Measurements from ENCODE around the gene ATAD1.
"Not testable (repeated sequence)": the region's sequence is repeated elsewhere in the genome, so short reads cannot be mapped to it uniquely, and the experiment has no call there.

Gene ATAD1

DNA sequence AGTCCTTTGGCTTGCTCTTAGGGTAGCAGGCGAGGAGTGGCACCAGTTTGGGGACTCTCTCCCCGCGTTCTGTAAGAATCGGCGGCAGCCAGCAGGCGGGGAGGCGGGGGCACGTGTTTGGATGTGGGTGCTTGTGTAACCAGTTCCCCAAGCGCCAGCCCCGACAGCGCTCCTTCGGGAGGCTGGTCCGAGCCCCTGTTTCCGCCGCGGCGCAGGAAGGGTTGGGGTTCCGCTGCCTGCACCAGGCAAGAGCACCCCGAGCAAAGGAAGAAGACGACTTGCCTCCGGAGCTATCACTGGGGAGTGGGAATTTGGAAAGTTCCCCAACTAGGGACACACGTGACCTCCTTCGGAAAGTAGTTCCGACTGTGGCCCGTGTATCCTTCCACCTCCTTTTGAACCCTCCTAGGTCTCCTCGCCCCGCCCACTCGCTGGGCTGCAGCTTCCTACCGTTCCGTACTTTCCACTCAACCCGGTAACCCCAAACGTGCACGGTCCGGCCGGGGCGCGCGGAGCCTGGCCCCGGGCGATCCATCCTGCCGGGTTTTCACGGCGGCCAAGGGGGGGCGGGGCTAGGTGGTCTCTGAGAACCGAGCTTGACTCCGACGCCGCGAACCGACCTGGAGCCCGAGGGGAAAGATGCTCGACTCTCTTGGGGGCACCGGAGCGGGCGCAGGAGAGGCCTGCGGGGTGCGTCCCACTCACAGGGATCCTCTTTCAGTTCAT is 44.1 kb upstream of the ATAD1 start:
- H3K4me3 ChIP-seq (ENCODE audit: insufficient read depth, low read depth, low read length) = peak overlapping the region; percentile 87
- peak overlapping the region; percentile 97 for H3K27ac ChIP-seq (ENCODE audit: insufficient read depth, low read depth, low read length, poor library complexity, severe bottlenecking)
- H3K4me1 ChIP-seq (ENCODE audit: control insufficient read depth, insufficient read depth, low read length) = peaks cover 7% of the 10 kb centered on the region
- H3K27me3 ChIP-seq (ENCODE audit: control insufficient read depth, insufficient read depth, low read length, poor library complexity, severe bottlenecking) = no peaks in the 10 kb centered on the region
- 1 to 2% methylated on average over 57 of the region's 57 CpGs for WGBS, 2 experiments
- H3K36me3 ChIP-seq (ENCODE audit: control insufficient read depth, insufficient read depth, low read length) = no peaks in the 10 kb centered on the region
- H3K9me3 ChIP-seq (ENCODE audit: control insufficient read depth, low read length) = no peaks in the 10 kb centered on the region

DNA sequence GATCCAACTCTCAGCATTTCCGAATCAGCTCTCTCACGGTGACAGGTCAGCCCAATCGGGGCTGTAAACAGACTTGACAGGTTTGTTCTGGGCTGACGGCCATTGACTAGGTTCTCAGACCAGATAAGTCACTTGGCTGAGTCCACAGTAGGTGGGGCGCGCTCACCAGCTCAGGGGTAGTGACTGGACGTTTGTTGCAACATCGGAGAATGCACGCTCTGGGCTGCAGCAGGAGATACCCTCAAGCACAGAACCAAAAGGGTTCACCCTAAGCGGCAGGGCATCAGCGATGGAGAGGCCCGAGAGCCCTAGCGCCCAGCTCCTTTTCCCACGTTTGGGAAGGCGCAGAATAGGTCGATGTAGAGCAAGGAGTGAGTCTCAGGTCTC is 43.5 kb upstream of the ATAD1 start:
- Histone ChIP-seq H3K4me1 (ENCODE audit: control insufficient read depth, insufficient read depth, low read length) (peaks cover 7% of the 10 kb centered on the region), H3K27me3 (ENCODE audit: control insufficient read depth, insufficient read depth, low read length, poor library complexity, severe bottlenecking) (no peaks in the 10 kb centered on the region), H3K9me3 (ENCODE audit: control insufficient read depth, low read length) (no peaks in the 10 kb centered on the region), H3K36me3 (ENCODE audit: control insufficient read depth, insufficient read depth, low read length) (no peaks in the 10 kb centered on the region), H3K27ac (ENCODE audit: insufficient read depth, low read depth, low read length, poor library complexity, severe bottlenecking) (no peak overlapping the region), H3K4me3 (ENCODE audit: insufficient read depth, low read depth, low read length) (peak overlapping the region; percentile 87)
- WGBS, 2 experiments = 25 to 26% methylated on average over 16 of the region's 16 CpGs

DNA sequence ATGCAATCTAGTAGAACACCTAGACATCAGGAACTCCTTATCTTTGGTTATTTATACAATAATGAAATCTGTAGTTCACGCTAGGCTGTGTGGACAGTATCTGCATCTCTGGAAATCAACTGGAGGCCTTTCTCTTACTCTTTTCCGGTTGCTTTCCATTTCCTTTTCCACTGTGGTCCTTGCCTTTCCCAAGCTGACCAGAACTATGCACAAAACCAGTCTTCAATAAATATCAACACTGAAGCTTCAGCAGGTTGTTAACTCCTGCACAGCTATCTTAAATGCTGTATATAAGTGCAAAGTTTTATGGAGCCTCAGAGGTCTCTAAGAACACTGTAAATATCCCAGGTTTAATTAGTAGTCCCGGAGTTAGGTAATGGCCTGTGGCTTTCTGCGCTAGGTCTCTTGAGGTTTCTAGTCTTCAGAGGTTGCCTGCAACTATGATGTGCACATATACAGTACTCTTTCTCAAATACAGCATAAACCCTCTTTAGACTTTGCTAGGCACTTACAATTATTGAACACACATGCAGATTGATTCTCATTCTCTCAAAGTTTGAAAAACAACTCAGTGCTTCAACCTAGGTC is 42.9 kb upstream of the ATAD1 start:
- no peak overlapping the region for H3K27ac ChIP-seq (ENCODE audit: insufficient read depth, low read depth, low read length, poor library complexity, severe bottlenecking)
- no peaks in the 10 kb centered on the region for H3K9me3 ChIP-seq (ENCODE audit: control insufficient read depth, low read length)
- H3K27me3 ChIP-seq (ENCODE audit: control insufficient read depth, insufficient read depth, low read length, poor library complexity, severe bottlenecking) = no peaks in the 10 kb centered on the region
- 94 to 95% methylated on average over 4 of the region's 4 CpGs for WGBS, 2 experiments
- no peak overlapping the region for H3K4me3 ChIP-seq (ENCODE audit: insufficient read depth, low read depth, low read length)
- no peaks in the 10 kb centered on the region for H3K36me3 ChIP-seq (ENCODE audit: control insufficient read depth, insufficient read depth, low read length)
- peaks cover 7% of the 10 kb centered on the region for H3K4me1 ChIP-seq (ENCODE audit: control insufficient read depth, insufficient read depth, low read length)

DNA sequence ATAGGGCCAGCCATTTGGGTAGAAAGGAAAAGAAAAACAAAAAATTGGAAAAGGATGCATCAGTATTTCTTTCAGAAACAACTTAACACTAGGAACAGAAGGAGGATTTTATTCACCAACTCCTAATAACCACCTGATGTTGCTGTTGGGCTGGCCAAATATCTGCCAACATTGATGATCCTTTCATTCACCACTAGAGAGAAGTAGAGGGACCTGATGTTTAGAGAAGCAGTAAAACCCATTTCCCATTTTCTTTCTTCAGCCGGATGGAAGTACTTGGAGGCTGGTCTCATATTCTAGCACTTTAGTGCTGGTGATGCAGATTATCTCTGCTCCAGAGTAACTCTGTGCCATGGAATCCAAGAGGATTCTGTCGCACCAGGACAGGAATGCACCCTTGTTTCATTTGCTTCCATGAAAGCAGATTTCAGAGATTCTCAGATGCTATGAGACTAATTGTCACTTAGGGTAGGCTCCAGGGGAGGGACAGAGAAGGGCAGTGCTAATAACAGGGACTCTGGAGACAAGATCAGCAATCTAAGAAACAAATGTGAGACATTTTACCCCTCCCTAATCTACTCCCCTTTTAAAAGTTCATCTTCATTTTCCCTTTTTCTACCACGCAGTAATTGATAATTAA is 42.2 kb upstream of the ATAD1 start:
- H3K4me1 ChIP-seq (ENCODE audit: control insufficient read depth, insufficient read depth, low read length) = peaks cover 7% of the 10 kb centered on the region

DNA sequence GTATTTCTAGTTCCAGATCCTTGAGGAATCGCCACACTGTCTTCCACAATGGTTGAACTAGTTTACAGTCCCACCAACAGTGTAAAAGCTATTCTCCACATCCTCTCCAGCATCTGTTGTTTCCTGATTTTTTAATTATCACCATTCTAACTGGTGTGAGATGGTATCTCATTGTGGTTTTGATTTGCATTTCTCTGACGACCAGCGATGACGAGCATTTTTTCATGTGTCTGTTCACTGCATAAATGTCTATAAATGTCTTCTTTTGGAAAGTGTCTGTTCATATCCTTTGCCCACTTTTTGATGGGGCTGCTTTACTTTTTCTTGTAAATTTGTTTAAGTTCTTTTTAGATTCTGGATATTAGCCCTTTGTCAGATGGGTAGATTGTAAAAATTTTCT is 37.6 kb upstream of the ATAD1 start:
- 76 to 96% methylated on average over 4 of the region's 4 CpGs for WGBS, 2 experiments
- H3K4me3 ChIP-seq (ENCODE audit: insufficient read depth, low read depth, low read length); H3K27me3 ChIP-seq (ENCODE audit: control insufficient read depth, insufficient read depth, low read length, poor library complexity, severe bottlenecking): not testable (repeated sequence)

More for the DNA sequence above, 42.2 kb upstream of the ATAD1 start:
- Histone ChIP-seq H3K4me3 (ENCODE audit: insufficient read depth, low read depth, low read length) (no peak overlapping the region), H3K9me3 (ENCODE audit: control insufficient read depth, low read length) (no peaks in the 10 kb centered on the region), H3K36me3 (ENCODE audit: control insufficient read depth, insufficient read depth, low read length) (no peaks in the 10 kb centered on the region), H3K27me3 (ENCODE audit: control insufficient read depth, insufficient read depth, low read length, poor library complexity, severe bottlenecking) (no peaks in the 10 kb centered on the region), H3K27ac (ENCODE audit: insufficient read depth, low read depth, low read length, poor library complexity, severe bottlenecking) (no peak overlapping the region)
- 76 to 85% methylated on average over 3 of the region's 3 CpGs for WGBS, 2 experiments

DNA sequence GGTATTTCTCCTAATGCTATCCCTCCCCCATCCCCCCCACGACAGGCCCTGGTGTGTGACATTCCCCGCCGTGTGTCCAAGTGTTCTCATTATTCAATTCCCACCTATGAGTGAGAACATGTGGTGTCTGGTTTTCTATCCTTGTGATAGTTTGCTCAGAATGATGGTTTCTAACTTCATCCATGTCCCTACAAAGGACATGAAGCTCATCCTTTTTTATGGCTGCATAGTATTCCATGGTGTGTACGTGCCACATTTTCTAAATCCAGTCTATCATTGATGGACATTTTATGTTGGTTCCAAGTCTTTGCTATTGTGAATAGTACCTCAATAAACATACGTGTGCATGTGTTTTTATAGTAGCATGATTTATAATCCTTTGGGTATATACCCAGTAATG is 37.2 kb upstream of the ATAD1 start:
- 88 to 93% methylated on average over 1 to 4 of the region's 5 CpGs for WGBS, 2 experiments
- H3K27me3 ChIP-seq (ENCODE audit: control insufficient read depth, insufficient read depth, low read length, poor library complexity, severe bottlenecking); H3K4me3 ChIP-seq (ENCODE audit: insufficient read depth, low read depth, low read length); H3K36me3 ChIP-seq (ENCODE audit: control insufficient read depth, insufficient read depth, low read length); H3K9me3 ChIP-seq (ENCODE audit: control insufficient read depth, low read length); H3K27ac ChIP-seq (ENCODE audit: insufficient read depth, low read depth, low read length, poor library complexity, severe bottlenecking); H3K4me1 ChIP-seq (ENCODE audit: control insufficient read depth, insufficient read depth, low read length): not testable (repeated sequence)

More for the DNA sequence above, 37.6 kb upstream of the ATAD1 start:
- not testable (repeated sequence) for H3K4me1 ChIP-seq (ENCODE audit: control insufficient read depth, insufficient read depth, low read length); H3K36me3 ChIP-seq (ENCODE audit: control insufficient read depth, insufficient read depth, low read length); H3K27ac ChIP-seq (ENCODE audit: insufficient read depth, low read depth, low read length, poor library complexity, severe bottlenecking); H3K9me3 ChIP-seq (ENCODE audit: control insufficient read depth, low read length)

DNA sequence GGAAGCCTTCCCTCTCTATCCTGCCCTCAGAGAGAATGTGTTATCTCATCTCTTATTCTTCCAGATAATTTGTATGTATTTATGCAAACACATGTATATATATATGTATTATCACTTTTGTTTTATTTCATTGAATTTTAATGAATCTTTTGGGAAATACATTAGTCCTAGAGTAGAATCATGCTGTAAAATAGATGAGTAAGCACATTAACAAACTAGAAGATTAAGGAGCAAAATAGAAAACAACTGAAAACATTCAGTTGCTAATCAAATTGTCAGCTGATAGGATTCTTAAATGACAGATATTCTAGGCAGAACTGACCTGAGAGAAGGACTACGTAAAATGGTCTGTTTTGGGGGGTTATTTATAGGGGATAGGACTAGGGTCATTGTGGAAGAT is 34.1 kb upstream of the ATAD1 start:
- no peaks in the 10 kb centered on the region for H3K27me3 ChIP-seq (ENCODE audit: control insufficient read depth, insufficient read depth, low read length, poor library complexity, severe bottlenecking)
- 83% methylated on average over 1 of the region's 1 CpG for WGBS, 2 experiments
- no peak overlapping the region for H3K4me3 ChIP-seq (ENCODE audit: insufficient read depth, low read depth, low read length)
- no peaks in the 10 kb centered on the region for H3K4me1 ChIP-seq (ENCODE audit: control insufficient read depth, insufficient read depth, low read length)
- no peak overlapping the region for H3K27ac ChIP-seq (ENCODE audit: insufficient read depth, low read depth, low read length, poor library complexity, severe bottlenecking)
- H3K9me3 ChIP-seq (ENCODE audit: control insufficient read depth, low read length) = no peaks in the 10 kb centered on the region
- no peaks in the 10 kb centered on the region for H3K36me3 ChIP-seq (ENCODE audit: control insufficient read depth, insufficient read depth, low read length)

DNA sequence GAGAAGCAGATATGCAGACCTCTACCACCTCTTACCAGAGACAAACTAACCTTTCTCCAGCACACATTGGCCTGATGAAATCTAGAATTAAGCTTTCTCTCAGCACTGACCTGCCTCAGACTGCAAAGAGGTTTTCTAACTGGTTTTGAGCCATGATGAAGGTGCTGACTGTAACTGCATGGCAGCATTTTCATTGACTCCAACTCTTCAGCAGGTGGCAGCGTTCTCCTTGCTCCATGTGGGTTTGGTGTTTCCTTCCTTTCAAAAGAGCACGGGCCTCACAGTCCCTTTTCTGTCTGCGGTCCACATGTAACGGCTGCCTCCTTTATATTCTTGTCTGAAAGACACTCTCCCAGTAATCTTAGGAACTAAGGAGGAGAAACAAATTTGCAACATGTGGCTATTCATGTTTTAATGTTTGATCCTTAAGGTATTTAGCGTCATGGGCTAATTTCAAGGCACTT is 32.7 kb upstream of the ATAD1 start:
- 22 to 30% methylated on average over 5 of the region's 5 CpGs for WGBS, 2 experiments
- H3K36me3 ChIP-seq (ENCODE audit: control insufficient read depth, insufficient read depth, low read length) = no peaks in the 10 kb centered on the region
- H3K9me3 ChIP-seq (ENCODE audit: control insufficient read depth, low read length) = no peaks in the 10 kb centered on the region
- no peak overlapping the region for H3K27ac ChIP-seq (ENCODE audit: insufficient read depth, low read depth, low read length, poor library complexity, severe bottlenecking)
- no peaks in the 10 kb centered on the region for H3K27me3 ChIP-seq (ENCODE audit: control insufficient read depth, insufficient read depth, low read length, poor library complexity, severe bottlenecking)
- H3K4me1 ChIP-seq (ENCODE audit: control insufficient read depth, insufficient read depth, low read length) = no peaks in the 10 kb centered on the region
- H3K4me3 ChIP-seq (ENCODE audit: insufficient read depth, low read depth, low read length) = no peak overlapping the region

DNA sequence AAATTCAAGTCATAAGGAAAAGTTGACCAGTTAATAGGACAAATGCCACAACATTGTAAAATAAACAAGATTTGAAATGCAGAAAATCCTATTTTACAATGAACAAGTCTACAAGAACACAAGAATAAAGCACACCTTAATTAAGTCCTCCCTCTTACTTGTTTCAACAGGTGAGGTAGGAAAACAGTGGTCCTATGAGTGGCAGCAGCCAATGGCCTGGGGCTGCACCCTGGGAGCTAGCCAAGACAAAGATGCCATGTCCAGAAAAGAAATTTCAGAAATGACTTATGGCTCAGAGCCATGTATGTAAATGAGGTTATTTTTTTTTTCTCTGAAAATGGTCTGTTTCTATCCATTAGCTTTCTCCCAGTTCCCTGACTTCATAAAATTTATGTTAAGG is 31.0 kb upstream of the ATAD1 start:
- Histone ChIP-seq H3K4me1 (ENCODE audit: control insufficient read depth, insufficient read depth, low read length) (no peaks in the 10 kb centered on the region), H3K36me3 (ENCODE audit: control insufficient read depth, insufficient read depth, low read length) (no peaks in the 10 kb centered on the region), H3K27me3 (ENCODE audit: control insufficient read depth, insufficient read depth, low read length, poor library complexity, severe bottlenecking) (no peaks in the 10 kb centered on the region), H3K9me3 (ENCODE audit: control insufficient read depth, low read length) (no peaks in the 10 kb centered on the region), H3K27ac (ENCODE audit: insufficient read depth, low read depth, low read length, poor library complexity, severe bottlenecking) (no peak overlapping the region), H3K4me3 (ENCODE audit: insufficient read depth, low read depth, low read length) (no peak overlapping the region)

DNA sequence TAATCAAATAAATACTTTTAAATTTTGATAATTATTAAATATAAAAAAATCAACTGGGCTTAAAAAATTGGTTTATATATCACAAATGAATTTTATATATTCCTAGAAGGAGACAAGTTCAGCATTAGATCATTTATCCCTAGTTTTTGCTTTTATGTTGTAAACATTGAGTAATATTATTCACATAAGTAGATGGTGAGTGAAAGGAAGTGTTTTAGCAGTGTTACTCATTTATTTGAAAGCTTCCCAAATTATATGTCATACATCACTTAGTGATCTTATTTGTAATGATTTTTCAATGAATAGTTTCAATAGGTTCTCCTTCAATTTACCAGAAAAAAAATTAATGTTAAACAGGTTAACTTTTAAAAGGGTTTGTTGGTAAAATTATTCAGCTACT is 29.5 kb upstream of the ATAD1 start:
- no peak overlapping the region for H3K27ac ChIP-seq (ENCODE audit: insufficient read depth, low read depth, low read length, poor library complexity, severe bottlenecking)
- H3K4me1 ChIP-seq (ENCODE audit: control insufficient read depth, insufficient read depth, low read length) = no peaks in the 10 kb centered on the region
- H3K27me3 ChIP-seq (ENCODE audit: control insufficient read depth, insufficient read depth, low read length, poor library complexity, severe bottlenecking) = no peaks in the 10 kb centered on the region

More for the DNA sequence above, 29.5 kb upstream of the ATAD1 start:
- Histone ChIP-seq H3K9me3 (ENCODE audit: control insufficient read depth, low read length) (no peaks in the 10 kb centered on the region), H3K36me3 (ENCODE audit: control insufficient read depth, insufficient read depth, low read length) (no peaks in the 10 kb centered on the region), H3K4me3 (ENCODE audit: insufficient read depth, low read depth, low read length) (no peak overlapping the region)

Measured in ectodermal cell (in vitro differentiated cells).